GM18505 (cell line): ENCODE results near the gene SLC6A17.
A peak's percentile ranks its signal among the peaks of the same experiment; 100 is the strongest.

Source experiments
- ATAC-seq: cut with Tn5 transposase; IDR thresholded peaks from one replicate; pipeline ENCODE4 v1.9.1; 2021; ENCODE audit not compliant: unreplicated experiment
- POLR2A ChIP-seq: IDR thresholded peaks from 4 replicates; pipeline ENCODE4 v1.6.1; 2011; ENCODE audit warnings: borderline replicate concordance; ENCODE audit not compliant: insufficient read depth, insufficient read length; ENCODE audit errors: extremely low read depth

The SLC6A17 gene

GRCh38 chr1:110205591-110206155 is 55.4 kb downstream of the SLC6A17 start:
- ATAC-seq, result no peak
- TF ChIP-seq POLR2A, result no peak

- ATAC-seq, result no peak
- no peak for TF ChIP-seq POLR2A
Observed at GRCh38 chr1:110206261-110206920, 56.1 kb downstream of the SLC6A17 start.

- TF ChIP-seq POLR2A, result no peak
- ATAC-seq, result no peak
Observed at GRCh38 chr1:110207831-110208230, 57.5 kb downstream of the SLC6A17 start.

GRCh38 chr1:110208916-110209645 is 58.8 kb downstream of the SLC6A17 start:
- TF ChIP-seq POLR2A, result no peak
- ATAC-seq, result no peak

GRCh38 chr1:110209715-110210603 is 59.7 kb downstream of the SLC6A17 start, which contains the start of gene KCNC4:
KCNC4 (plus strand) TSS chr1:110210314; CDS start chr1:110211500, 1,186 bp downstream.
- ATAC-seq, result peak; percentile 82
- TF ChIP-seq POLR2A, result no peak

- TF ChIP-seq POLR2A, result no peak
- peak; percentile 34 for ATAC-seq
Observed at GRCh38 chr1:110210604-110211495, 60.6 kb downstream of the SLC6A17 start.

- no peak for ATAC-seq
- TF ChIP-seq POLR2A, result no peak
Observed at GRCh38 chr1:110211496-110212168, 61.3 kb downstream of the SLC6A17 start.

- no peak for ATAC-seq
- TF ChIP-seq POLR2A, result no peak
Observed at GRCh38 chr1:110212169-110213142, 62.2 kb downstream of the SLC6A17 start.

GRCh38 chr1:110213143-110213540 is 62.8 kb downstream of the SLC6A17 start:
- no peak for TF ChIP-seq POLR2A
- no peak for ATAC-seq

- ATAC-seq, result no peak
- TF ChIP-seq POLR2A, result no peak
Observed at GRCh38 chr1:110214454-110215404, 64.4 kb downstream of the SLC6A17 start.
